GM18508 (cell line): ENCODE data around the gene FEM1A.
"Not testable (repeated sequence)": the region's sequence is repeated elsewhere in the genome, so short reads cannot be mapped to it uniquely, and the experiment has no call there.

Source experiments
- ATAC-seq: cut with Tn5 transposase; IDR thresholded peaks from one replicate; pipeline ENCODE4 v1.9.1; 2021; ENCODE audit warnings: moderate number of reproducible peaks; ENCODE audit not compliant: insufficient read depth, unreplicated experiment

The FEM1A gene

DNA sequence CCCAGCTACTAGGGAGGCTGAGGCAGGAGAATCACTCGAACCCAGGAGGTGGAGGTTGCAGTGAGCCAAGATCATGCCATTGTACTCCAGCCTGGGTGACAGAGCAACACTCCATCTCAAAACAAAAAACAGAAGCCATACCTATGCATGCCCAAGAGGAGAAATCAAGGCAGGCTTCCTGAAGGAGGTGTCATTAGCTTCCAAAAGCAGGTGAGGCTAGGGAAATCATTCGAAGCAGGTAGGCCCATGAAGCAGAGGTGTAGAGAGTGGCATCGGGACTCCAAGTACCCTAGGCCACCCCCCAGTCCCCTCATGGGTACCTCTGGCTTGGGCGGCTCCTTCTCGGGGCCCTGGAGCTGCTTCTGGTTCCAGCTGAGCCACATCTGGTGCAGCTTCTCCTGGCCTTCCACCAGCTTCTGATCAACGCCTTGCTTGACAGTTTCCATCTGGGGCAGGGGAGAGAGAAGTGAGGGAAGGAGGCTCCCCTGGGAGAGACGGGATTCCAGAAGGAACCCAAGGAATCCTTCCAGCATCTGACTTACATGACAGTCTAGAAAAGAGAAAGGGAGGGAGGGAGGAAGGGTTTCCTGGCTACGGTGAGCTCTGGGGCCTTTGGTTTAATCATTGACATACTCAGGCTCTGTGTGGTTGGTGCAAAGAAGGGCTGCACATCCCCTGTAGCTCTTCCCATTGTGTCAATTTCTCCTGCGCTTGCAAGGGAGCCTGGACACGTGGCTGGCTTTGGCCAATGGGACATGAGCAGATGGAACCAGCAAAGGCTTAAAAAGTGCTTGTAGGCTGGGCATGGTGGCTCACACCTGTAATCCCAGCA lies 53.0 kb downstream of the FEM1A start:
- no peak for ATAC-seq

DNA sequence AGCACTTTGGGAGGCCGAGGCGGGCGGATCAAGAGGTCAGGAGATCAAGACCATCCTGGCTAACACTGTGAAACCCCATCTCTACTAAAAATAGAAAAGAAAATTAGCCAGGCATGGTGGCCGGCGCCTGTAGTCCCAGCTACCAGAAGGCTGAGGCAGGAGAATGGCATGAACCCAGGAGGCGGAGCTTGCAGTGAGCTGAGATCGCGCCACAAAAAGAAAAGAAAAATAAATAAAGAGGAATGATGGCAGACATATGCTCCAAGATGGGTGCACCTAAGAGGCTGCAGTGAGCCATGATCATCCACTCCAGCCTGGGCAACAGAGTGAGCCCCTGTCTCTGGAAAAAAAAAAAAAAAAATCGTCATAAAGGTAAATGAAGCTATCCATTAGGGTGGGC lies 54.4 kb downstream of the FEM1A start:
- not testable (repeated sequence) for ATAC-seq

DNA sequence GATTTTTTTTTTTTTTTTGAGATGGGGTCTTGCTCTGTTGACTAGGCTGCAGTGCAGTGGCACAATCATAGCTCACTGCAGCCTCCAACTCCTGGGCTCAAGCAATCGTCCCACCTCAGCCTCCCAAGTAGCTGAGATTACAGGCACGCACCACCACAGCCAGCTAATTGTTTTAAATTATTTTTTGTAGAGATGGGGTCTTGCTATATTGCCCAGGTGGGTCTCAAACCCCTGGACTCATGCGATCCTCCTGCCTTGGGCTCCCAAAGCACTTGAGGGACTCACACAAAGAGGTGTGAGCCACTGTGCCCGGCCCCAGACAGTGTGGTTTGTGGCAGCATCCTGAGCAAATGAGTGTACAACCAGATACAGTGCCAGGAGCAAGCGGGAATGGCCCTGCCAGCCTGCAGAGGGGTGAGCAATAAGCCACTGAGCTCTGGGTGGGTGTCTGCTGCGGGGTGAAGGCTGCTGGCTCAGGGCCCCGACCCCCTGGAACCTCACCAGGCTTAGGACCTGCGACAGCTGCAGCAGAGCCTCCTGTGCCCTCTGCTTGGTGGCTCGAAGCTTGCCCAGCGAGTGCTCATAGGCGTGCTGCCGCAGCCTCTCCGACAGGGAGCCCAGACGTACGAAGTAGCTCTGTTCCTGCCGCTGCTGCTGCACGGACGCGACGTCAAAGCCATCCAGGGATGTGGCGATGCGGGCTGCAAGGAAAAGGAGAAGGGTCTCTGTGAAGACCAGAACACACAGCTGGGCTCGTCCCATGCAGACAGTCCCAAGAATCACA lies 55.8 kb downstream of the FEM1A start:
- ATAC-seq = no peak

DNA sequence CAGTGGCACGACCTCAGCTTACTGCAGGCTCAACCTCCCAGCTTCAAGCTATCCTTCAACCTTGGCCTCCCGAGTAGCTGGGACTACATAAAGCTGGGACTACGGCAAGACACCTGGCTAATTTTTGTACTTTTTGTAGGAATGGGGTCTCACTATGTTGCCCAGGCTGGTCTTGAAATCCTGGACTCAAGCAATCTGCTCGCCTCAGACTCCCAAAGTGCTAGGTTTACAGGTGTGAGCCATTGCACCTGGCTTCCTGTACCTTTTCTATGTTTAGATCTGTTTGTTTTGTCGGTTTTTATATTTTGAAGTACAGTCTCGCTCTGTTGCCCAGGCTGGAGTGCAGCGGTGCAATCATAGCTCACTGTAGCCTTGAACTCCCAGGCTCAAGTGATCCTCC lies 57.5 kb downstream of the FEM1A start:
- no peak for ATAC-seq
